Neural progenitor cell (in vitro differentiated cells): ENCODE measurements around the gene CCDC81.

Experiments used
- CTCF ChIP-seq: fragments of 200-600 bp; sonication (generic); IDR thresholded peaks from 2 replicates; pipeline ENCODE4 v1.5.1; 2017; ENCODE audit warnings: antibody characterized with exemption, mild to moderate bottlenecking
- EZH2 ChIP-seq: fragments of 200-600 bp; sonication (generic); IDR thresholded peaks from 2 replicates; pipeline ENCODE4 v1.6.1; 2017; ENCODE audit warnings: antibody characterized with exemption, mild to moderate bottlenecking, moderate library complexity
- EZH2phosphoT487 ChIP-seq: fragments of 200-600 bp; sonication (generic); IDR thresholded peaks from 2 replicates; pipeline ENCODE4 v1.6.1; 2017; ENCODE audit warnings: antibody characterized with exemption

- no peak for TF ChIP-seq CTCF
- TF ChIP-seq EZH2 = no peak
- TF ChIP-seq EZH2phosphoT487 = no peak
Observed at GRCh38 chr11:86355256-86355655, 19.4 kb upstream of the CCDC81 start.
